Lung (tissue), 12 donors: ENCODE data around the gene CCL11. TPM values are rescaled to one million over a fixed set of nuclear protein-coding genes. Genes with fewer than 3 reads are reported as not detected.

Experiments used
- ATAC-seq: fragments of 200-7000 bp; cut with Tn5 transposase; one replicate; pipeline ENCODE4 v1.9.1; 2020; ENCODE audit warnings: moderate number of reproducible peaks; ENCODE audit not compliant: insufficient read depth, low FRiP score
- DNase-seq, 3 donors: peaks; one replicate each; pipeline ENCODE4 v3.0.0-alpha.2; 2013 to 2017
- H3K27ac ChIP-seq, 2 donors: one replicate each; pipeline ENCODE4 v1.5.1; 2013; ENCODE audit warnings: mild to moderate bottlenecking in 2 of 2, moderate library complexity in 2 of 2, control low read depth in 1 of 2, inconsistent platforms in 1 of 2, low read depth in 1 of 2, low read length in 1 of 2
- H3K27me3 ChIP-seq, 3 donors: one replicate each; pipeline ENCODE4 v1.5.1; 2013; ENCODE audit warnings: low read length in 2 of 3; ENCODE audit not compliant: control insufficient read depth in 3 of 3, insufficient read depth in 3 of 3
- H3K36me3 ChIP-seq, 4 donors: one replicate each; pipeline ENCODE4 v1.5.1; 2013; ENCODE audit warnings: low read length in 4 of 4, mild to moderate bottlenecking in 1 of 4, moderate library complexity in 1 of 4; ENCODE audit not compliant: control insufficient read depth in 4 of 4, insufficient read depth in 4 of 4
- H3K4me1 ChIP-seq, 5 donors: one replicate each; pipeline ENCODE4 v1.5.1; 2013; ENCODE audit warnings: low read length in 5 of 5, mild to moderate bottlenecking in 2 of 5, moderate library complexity in 1 of 5; ENCODE audit not compliant: control insufficient read depth in 5 of 5, insufficient read depth in 5 of 5
- H3K4me3 ChIP-seq: one replicate; pipeline ENCODE4 v1.5.1; 2013; ENCODE audit warnings: mild to moderate bottlenecking, control low read depth, moderate library complexity
- H3K9ac ChIP-seq, 2 donors: one replicate each; pipeline ENCODE4 v1.5.1; 2013; ENCODE audit warnings: low read length in 2 of 2, control low read depth in 1 of 2; ENCODE audit not compliant: insufficient read depth in 1 of 2
- H3K9me3 ChIP-seq, 4 donors: one replicate each; pipeline ENCODE4 v1.5.1; 2013; ENCODE audit warnings: low read length in 3 of 4, mild to moderate bottlenecking in 1 of 4, moderate library complexity in 1 of 4; ENCODE audit not compliant: control insufficient read depth in 4 of 4, insufficient read depth in 3 of 4
- WGBS, 2 donors: extraction: QIAGEN DNeasy Blood & Tissue Kit; methylation state at CpG; one replicate each; pipeline ENCODE4 v1.1.7; 2013; 5-methylcytosine and 5-hydroxymethylcytosine counted together
- polyA plus RNA-seq, 2 donors: library from polyadenylated mRNA; stranded (reverse); fragments of 200-250 nt; gene quantifications; one replicate each; pipeline ENCODE4 v1.2.1, GENCODE V29; 2013
- total RNA-seq, 2 donors: library from RNA; depleted of rRNA in 1 of 2; stranded (reverse); fragments of >200 nt in 1 of 2; gene quantifications; one replicate each; pipeline ENCODE4 v1.2.1, GENCODE V29; 2014 to 2021
- TF ChIP-seq, protein P1 (sequence below): IDR thresholded peaks from 2 replicates; pipeline ENCODE4 v1.5.1; 2012; ENCODE audit warnings: mild to moderate bottlenecking; ENCODE audit errors: control extremely low read depth, extremely low read depth
- donor health status: control.
- donor health status: control.
- donor health status: Bipolar disorder and iron deficiency.
- donor health status: healthy.
- donor health status: DM: yes; HTN: yes; CAD: no.

CCL11 gene
- total and polyA plus RNA-seq, 4 donors = 0.18 to 3.6 (median 0.59) TPM

DNA sequence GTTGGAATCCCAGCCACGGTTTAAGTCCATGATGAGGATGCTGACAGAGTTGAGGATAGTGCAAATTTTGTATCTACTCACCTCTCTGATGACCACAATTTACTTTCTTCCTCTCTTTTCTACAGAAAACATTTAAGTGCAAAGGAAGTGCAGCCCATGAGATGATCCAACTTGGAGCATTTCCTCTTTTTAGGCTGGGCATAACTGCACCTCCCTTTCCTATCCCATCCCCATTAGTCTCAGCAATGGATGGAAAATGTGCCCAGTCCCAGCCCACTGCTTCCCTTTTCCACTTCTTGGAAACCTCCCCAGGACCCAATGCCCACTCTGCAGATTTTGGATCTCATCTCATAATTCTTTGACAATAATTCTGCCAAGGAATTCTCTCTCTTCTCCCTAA lies 17.1 kb downstream of the CCL11 start:
- DNase-seq (no peak), ATAC-seq (no peak)
- WGBS, 2 donors = 86 to 88% methylated on average over 1 of the region's 1 CpG
- TF ChIP-seq, protein P1, sequence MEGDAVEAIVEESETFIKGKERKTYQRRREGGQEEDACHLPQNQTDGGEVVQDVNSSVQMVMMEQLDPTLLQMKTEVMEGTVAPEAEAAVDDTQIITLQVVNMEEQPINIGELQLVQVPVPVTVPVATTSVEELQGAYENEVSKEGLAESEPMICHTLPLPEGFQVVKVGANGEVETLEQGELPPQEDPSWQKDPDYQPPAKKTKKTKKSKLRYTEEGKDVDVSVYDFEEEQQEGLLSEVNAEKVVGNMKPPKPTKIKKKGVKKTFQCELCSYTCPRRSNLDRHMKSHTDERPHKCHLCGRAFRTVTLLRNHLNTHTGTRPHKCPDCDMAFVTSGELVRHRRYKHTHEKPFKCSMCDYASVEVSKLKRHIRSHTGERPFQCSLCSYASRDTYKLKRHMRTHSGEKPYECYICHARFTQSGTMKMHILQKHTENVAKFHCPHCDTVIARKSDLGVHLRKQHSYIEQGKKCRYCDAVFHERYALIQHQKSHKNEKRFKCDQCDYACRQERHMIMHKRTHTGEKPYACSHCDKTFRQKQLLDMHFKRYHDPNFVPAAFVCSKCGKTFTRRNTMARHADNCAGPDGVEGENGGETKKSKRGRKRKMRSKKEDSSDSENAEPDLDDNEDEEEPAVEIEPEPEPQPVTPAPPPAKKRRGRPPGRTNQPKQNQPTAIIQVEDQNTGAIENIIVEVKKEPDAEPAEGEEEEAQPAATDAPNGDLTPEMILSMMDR = no peak
- Histone ChIP-seq H3K27ac (no peak overlapping the region), H3K9ac (no peak overlapping the region), H3K4me3 (no peak overlapping the region), H3K9me3 (no peaks in the 10 kb centered on the region), H3K4me1 (peaks cover 0 to 7% (median 3%) of the 10 kb centered on the region in 5 donors), H3K27me3 (no peaks in the 10 kb centered on the region), H3K36me3 (no peaks in the 10 kb centered on the region)

DNA sequence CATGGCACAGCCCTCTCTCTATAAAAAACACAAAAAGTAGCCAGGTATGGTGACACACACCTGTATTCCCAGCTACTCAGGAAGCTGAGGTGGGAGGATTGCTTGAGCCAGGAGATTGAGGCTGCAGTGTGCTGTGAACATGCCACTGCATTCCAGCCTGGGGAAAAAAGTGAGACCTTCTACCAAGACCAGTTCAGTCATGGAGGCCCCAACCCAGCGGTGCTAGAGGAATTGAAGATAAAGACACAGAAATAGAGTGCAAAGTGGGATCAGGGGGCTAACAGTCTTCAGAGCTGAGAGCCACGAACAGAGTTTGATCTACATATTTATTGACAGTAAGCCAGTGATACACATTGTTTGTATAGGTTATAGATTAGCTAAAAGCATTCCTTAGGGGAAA lies 18.1 kb downstream of the CCL11 start:
- H3K9me3 ChIP-seq = no peaks in the 10 kb centered on the region
- DNase-seq (no peak), ATAC-seq (no peak)
- WGBS, 2 donors = 91 to 94% methylated on average over 2 of the region's 2 CpGs
- H3K9ac ChIP-seq = no peak overlapping the region
- H3K27me3 ChIP-seq = no peaks in the 10 kb centered on the region
- no peak overlapping the region for H3K27ac ChIP-seq
- H3K4me3 ChIP-seq = no peak overlapping the region
- no peaks in the 10 kb centered on the region for H3K36me3 ChIP-seq
- TF ChIP-seq, protein P1 = no peak
- H3K4me1 ChIP-seq = peaks cover 0 to 7% (median 3%) of the 10 kb centered on the region in 5 donors

- no peak for ATAC-seq
- H3K9ac ChIP-seq = no peak overlapping the region
- no peak for DNase-seq
- H3K27me3 ChIP-seq = no peaks in the 10 kb centered on the region
- H3K4me3 ChIP-seq = no peak overlapping the region
- H3K4me1 ChIP-seq = peaks cover 0 to 5% (median 3%) of the 10 kb centered on the region in 5 donors
- no peaks in the 10 kb centered on the region for H3K36me3 ChIP-seq
- WGBS, 2 donors = 95 to 98% methylated on average over 4 of the region's 4 CpGs
- H3K9me3 ChIP-seq = no peaks in the 10 kb centered on the region
- no peak overlapping the region for H3K27ac ChIP-seq
- TF ChIP-seq, protein P1 = no peak
Measured at GRCh38 chr17:34305061-34305460, 19.5 kb downstream of the CCL11 start.

GRCh38 chr17:34305606-34306005 lies 20.1 kb downstream of the CCL11 start:
- Histone ChIP-seq H3K9ac (no peak overlapping the region), H3K36me3 (no peaks in the 10 kb centered on the region), H3K27ac (no peak overlapping the region), H3K4me3 (no peak overlapping the region), H3K4me1 (peaks cover 0 to 3% (median 1%) of the 10 kb centered on the region in 5 donors), H3K27me3 (no peaks in the 10 kb centered on the region), H3K9me3 (no peaks in the 10 kb centered on the region)
- TF ChIP-seq, protein P1 = no peak
- DNase-seq = no peak
- ATAC-seq = no peak
